Kidney (tissue), 14 donors: Measurements from ENCODE around the gene ELAVL2. TPM values are rescaled to one million over a fixed set of nuclear protein-coding genes. Genes with fewer than 3 reads are reported as not detected.
A peak's percentile ranks its signal among the peaks of the same experiment; 100 is the strongest.

Source experiments
- DNase-seq, 5 donors: peaks; one replicate each; pipeline ENCODE4 v3.0.0-alpha.2; 2013 to 2020
- FAIRE-seq: peaks from 2 replicates; lab custom pipeline; 2012; peaks lifted over from hg19 to GRCh38; lab: Jason Lieb, UNC
- H3K27ac ChIP-seq, 2 donors: one replicate each; pipeline ENCODE4 v1.7.0; 2013; ENCODE audit warnings: low read depth in 2 of 2, low read length in 2 of 2, inconsistent platforms in 1 of 2
- H3K27me3 ChIP-seq: one replicate; pipeline ENCODE4 v1.7.1; 2013; ENCODE audit warnings: low read length, inconsistent platforms; ENCODE audit not compliant: control insufficient read depth, insufficient read depth
- H3K36me3 ChIP-seq, 3 donors: one replicate each; pipeline versions ENCODE4 v1.7.0 to v1.7.1; 2013; ENCODE audit warnings: low read length in 3 of 3, control low read depth in 1 of 3, inconsistent platforms in 1 of 3; ENCODE audit not compliant: insufficient read depth in 3 of 3, control insufficient read depth in 2 of 3
- H3K4me1 ChIP-seq, 3 donors: one replicate each; pipeline versions ENCODE4 v1.7.0 to v1.7.1; 2013; ENCODE audit warnings: low read length in 3 of 3, inconsistent platforms in 1 of 3, low read depth in 1 of 3; ENCODE audit not compliant: control insufficient read depth in 2 of 3, insufficient read depth in 2 of 3
- H3K4me3 ChIP-seq, 3 donors: one replicate each; pipeline versions ENCODE4 v1.7.0 to v1.8.1; 2013; ENCODE audit warnings: low read length in 3 of 3, control low read depth in 1 of 3, inconsistent platforms in 1 of 3
- H3K9ac ChIP-seq, 3 donors: one replicate each; pipeline versions ENCODE4 v1.7.0 to v1.7.1; 2013; ENCODE audit warnings: low read length in 3 of 3, control low read depth in 1 of 3, inconsistent platforms in 1 of 3
- H3K9me3 ChIP-seq, 3 donors: one replicate each; pipeline versions ENCODE4 v1.7.0 to v1.7.1; 2013; ENCODE audit warnings: low read length in 3 of 3, control low read depth in 1 of 3, inconsistent platforms in 1 of 3; ENCODE audit not compliant: control insufficient read depth in 2 of 3, insufficient read depth in 1 of 3
- CTCF ChIP-seq: IDR thresholded peaks from 3 replicates; pipeline ENCODE4 v1.5.1; 2012; ENCODE audit warnings: mild to moderate bottlenecking, moderate library complexity, borderline replicate concordance; ENCODE audit not compliant: insufficient read depth; ENCODE audit errors: extremely low read depth
- intact Hi-C: fragments of 100-400 bp; cut with DNase I; formaldehyde crosslinking; loops from one replicate; pipeline ENCODE4 v1.11.1; 2022
- polyA plus RNA-seq: library from polyadenylated mRNA; stranded (reverse); fragments of 350-450 nt; fragmentation: Illumina TruSeq; extraction: RNeasy Lipid Tissue Mini Kit (QIAGEN cat#74804); gene quantifications from one replicate; pipeline ENCODE4 v1.2.3, GENCODE V29; 2014; ENCODE audit warnings: low read depth, low replicate concordance; ENCODE audit not compliant: insufficient read depth
- total RNA-seq: library from RNA; stranded (reverse); fragmentation: NEBNext Ultra II Directional; extraction: Animal tissue kit (Norgen Biotek cat#: 25700); gene quantifications from one replicate; pipeline ENCODE4 v1.2.1, GENCODE V29; 2021
- donor health status: control.
- donor health status: control.
- donor health status: control.
- donor health status: control.
- donor health status: control.
- donor health status: DM: yes; HTN: yes; CAD: no.
- donor health status: Normal renal cell carcinoma (clear cell type).

The ELAVL2 gene
- total and polyA plus RNA-seq, 2 donors from 2014 or later = 0.19 to 0.35 TPM

- Histone ChIP-seq H3K4me3 (no peak overlapping the region), H3K4me1 (peaks cover 0 to 4% (median 2%) of the 10 kb centered on the region in 3 donors), H3K9ac (no peak overlapping the region), H3K27me3 (peaks cover 35% of the 10 kb centered on the region), H3K36me3 (no peaks in the 10 kb centered on the region), H3K9me3 (peaks cover 0 to 5% (median 0%) of the 10 kb centered on the region in 3 donors), H3K27ac (no peak overlapping the region)
- DNase-seq = no peak
- no peak for FAIRE-seq
- intact Hi-C loops = no loop called here
- TF ChIP-seq CTCF = no peak
Observed at GRCh38 chr9:23823269-23823668, 2.8 kb downstream of the ELAVL2 start.

- TF ChIP-seq CTCF = no peak
- intact Hi-C loops = no loop called here
- no peak overlapping the region for H3K27ac ChIP-seq
- H3K4me1 ChIP-seq = peaks cover 0 to 4% (median 2%) of the 10 kb centered on the region in 3 donors
- no peak overlapping the region for H3K4me3 ChIP-seq
- no peak for FAIRE-seq
- H3K36me3 ChIP-seq = no peaks in the 10 kb centered on the region
- no peak overlapping the region for H3K9ac ChIP-seq
- H3K9me3 ChIP-seq = peaks cover 0 to 2% (median 0%) of the 10 kb centered on the region in 3 donors
- peaks cover 35% of the 10 kb centered on the region for H3K27me3 ChIP-seq
- peak in 3 of 5 donors; percentile 6 to 52 (median 13) for DNase-seq
Observed at GRCh38 chr9:23822261-23823169, 3.5 kb downstream of the ELAVL2 start.

- no peaks in the 10 kb centered on the region for H3K9me3 ChIP-seq
- intact Hi-C loops = no loop called here
- H3K27me3 ChIP-seq = peaks cover 35% of the 10 kb centered on the region
- FAIRE-seq = no peak
- H3K36me3 ChIP-seq = no peaks in the 10 kb centered on the region
- peaks cover 0 to 4% (median 2%) of the 10 kb centered on the region in 3 donors for H3K4me1 ChIP-seq
- no peak overlapping the region for H3K9ac ChIP-seq
- H3K27ac ChIP-seq = no peak overlapping the region
- TF ChIP-seq CTCF = no peak
- peak; percentile 63 to 85 (median 77) for DNase-seq
- peak overlapping the region in 2 of 3 donors; percentile 16 to 22 for H3K4me3 ChIP-seq
Observed at GRCh38 chr9:23821375-23822181, 4.5 kb downstream of the ELAVL2 start.
